Ascending aorta (tissue), 2 donors: Measurements from ENCODE around the gene TJAP1. TPM values are rescaled to one million over a fixed set of nuclear protein-coding genes. Genes with fewer than 3 reads are reported as not detected.
"Not testable (repeated sequence)": the region's sequence is repeated elsewhere in the genome, so short reads cannot be mapped to it uniquely, and the experiment has no call there.

Source experiments
- DNase-seq, 2 donors: peaks; one replicate each; pipeline ENCODE4 v3.0.0-alpha.2; 2019; ENCODE audit warnings: low spot score in 2 of 2
- H3K27ac ChIP-seq, 2 donors: fragments of 200-600 bp; sonication (generic); one replicate each; pipeline ENCODE4 v1.5.1; 2016 to 2017; ENCODE audit warnings: mild to moderate bottlenecking in 1 of 2
- H3K27me3 ChIP-seq: fragments of 200-600 bp; sonication (generic); one replicate; pipeline ENCODE4 v1.5.1; 2017
- H3K36me3 ChIP-seq, 2 donors: fragments of 200-600 bp; sonication (generic); one replicate each; pipeline ENCODE4 v1.5.1; 2016
- H3K4me1 ChIP-seq, 2 donors: fragments of 200-600 bp; sonication (generic); one replicate each; pipeline ENCODE4 v1.5.1; 2016 to 2017; ENCODE audit warnings: mild to moderate bottlenecking in 1 of 2
- H3K4me3 ChIP-seq, 2 donors: fragments of 200-600 bp; sonication (generic); one replicate each; pipeline ENCODE4 v1.5.1; 2016 to 2017; ENCODE audit warnings: mild to moderate bottlenecking in 1 of 2
- H3K9me3 ChIP-seq, 2 donors: fragments of 200-600 bp; sonication (generic); one replicate each; pipeline ENCODE4 v1.5.1; 2016
- CTCF ChIP-seq, 3 experiments: fragments of 200-600 bp in 2 of 3; fragments of 450-650 bp in 1 of 3; sonication (generic) in 2 of 3; IDR thresholded peaks; one replicate each; pipeline ENCODE4 v1.5.1; 2016 to 2019; ENCODE audit warnings: antibody characterized with exemption in 3 of 3, mild to moderate bottlenecking in 1 of 3, moderate library complexity in 1 of 3
- intact Hi-C: fragments of 100-400 bp; cut with DNase I; formaldehyde crosslinking; loops from one replicate; pipeline ENCODE4 v1.15.1; 2023
- total RNA-seq: library from RNA; depleted of rRNA; stranded (reverse); fragments of >200 nt; gene quantifications from one replicate; pipeline ENCODE4 v1.1.0, GENCODE V29; 2016

TJAP1 gene
- total RNA-seq, 1 donor from 2014 or later, result 71.6 TPM

- Histone ChIP-seq H3K27me3 (peaks cover 5% of the 10 kb centered on the region), H3K27ac (no peak overlapping the region), H3K4me3 (no peak overlapping the region), H3K4me1 (peaks cover 0 to 9% of the 10 kb centered on the region in 2 donors), H3K36me3 (no peaks in the 10 kb centered on the region), H3K9me3 (no peaks in the 10 kb centered on the region)
- no peak for DNase-seq
- intact Hi-C loops, result no loop called here
- no peak for TF ChIP-seq CTCF (IDR thresholded peaks at IDR 0.05)
Measured at GRCh38 chr6:43459535-43459934, 17.8 kb upstream of the TJAP1 start.

GRCh38 chr6:43460032-43460431 is 17.3 kb upstream of the TJAP1 start:
- no peak for DNase-seq
- no peak for TF ChIP-seq CTCF (IDR thresholded peaks at IDR 0.05)
- Histone ChIP-seq H3K36me3 (no peaks in the 10 kb centered on the region), H3K27me3 (peaks cover 5% of the 10 kb centered on the region), H3K9me3 (no peaks in the 10 kb centered on the region), H3K4me3 (no peak overlapping the region), H3K4me1 (peaks cover 0 to 5% of the 10 kb centered on the region in 2 donors), H3K27ac (no peak overlapping the region)
- intact Hi-C loops, result no loop called here

- no peaks in the 10 kb centered on the region for H3K36me3 ChIP-seq
- intact Hi-C loops, result no loop called here
- no peak for DNase-seq
- H3K4me3 ChIP-seq, result no peak overlapping the region
- TF ChIP-seq CTCF (IDR thresholded peaks at IDR 0.05), result no peak
- H3K27me3 ChIP-seq, result no peaks in the 10 kb centered on the region
- H3K27ac ChIP-seq, result no peak overlapping the region
- no peaks in the 10 kb centered on the region for H3K4me1 ChIP-seq
- H3K9me3 ChIP-seq, result no peaks in the 10 kb centered on the region
Measured at GRCh38 chr6:43461936-43462335, 15.4 kb upstream of the TJAP1 start.

- DNase-seq, result no peak
- no peak overlapping the region for H3K4me3 ChIP-seq
- H3K36me3 ChIP-seq, result no peaks in the 10 kb centered on the region
- no peaks in the 10 kb centered on the region for H3K4me1 ChIP-seq
- H3K9me3 ChIP-seq, result no peaks in the 10 kb centered on the region
- intact Hi-C loops, result no loop called here
- H3K27ac ChIP-seq, result no peak overlapping the region
- H3K27me3 ChIP-seq, result no peaks in the 10 kb centered on the region
- no peak for TF ChIP-seq CTCF (IDR thresholded peaks at IDR 0.05)
Measured at GRCh38 chr6:43464337-43464736, 13.0 kb upstream of the TJAP1 start.

GRCh38 chr6:43465948-43466347 is 11.4 kb upstream of the TJAP1 start:
- TF ChIP-seq CTCF (IDR thresholded peaks at IDR 0.05), result no peak
- DNase-seq, result no peak
- no peaks in the 10 kb centered on the region for H3K36me3 ChIP-seq
- no peaks in the 10 kb centered on the region for H3K27me3 ChIP-seq
- intact Hi-C loops, result no loop called here
- no peak overlapping the region for H3K4me3 ChIP-seq
- no peaks in the 10 kb centered on the region for H3K9me3 ChIP-seq
- H3K27ac ChIP-seq, result no peak overlapping the region
- H3K4me1 ChIP-seq, result no peaks in the 10 kb centered on the region

- H3K9me3 ChIP-seq, H3K27me3 ChIP-seq, DNase-seq, H3K4me1 ChIP-seq, intact Hi-C loops, H3K4me3 ChIP-seq, H3K36me3 ChIP-seq, H3K27ac ChIP-seq: not testable (repeated sequence)
Measured at GRCh38 chr6:43467265-43467664, 10.1 kb upstream of the TJAP1 start.
